ENCODE measurements around the gene EIF4H. TPM values are rescaled to one million over a fixed set of nuclear protein-coding genes. Genes with fewer than 3 reads are reported as not detected.

EIF4H gene
- polyA plus RNA-seq, 4 donors, result 250 to 310 (median 276) TPM

Other genes starting within 250 kb of the EIF4H start
- gene ELN, start 146.2 kb upstream of the EIF4H start, polyA plus RNA-seq (ENCODE audit: insufficient read length in 4 of 4), result 100 to 1,000 TPM in 2 of 4 donors, 10 to 100 TPM in 2; 63.7 to 549 (median 104) TPM
- gene LIMK1, start 90.6 kb upstream of the EIF4H start, polyA plus RNA-seq (ENCODE audit: insufficient read length in 4 of 4), result 10 to 100 TPM; 22.4 to 26.2 (median 23.1) TPM
- gene LAT2, start 35.6 kb downstream of the EIF4H start, polyA plus RNA-seq (ENCODE audit: insufficient read length in 4 of 4), result 1 to 10 TPM; 2.4 to 5.0 (median 3.7) TPM
- gene RFC2, start 80.0 kb downstream of the EIF4H start, polyA plus RNA-seq (ENCODE audit: insufficient read length in 4 of 4), result 10 to 100 TPM; 31.4 to 43.6 (median 38.5) TPM
- 10 to 100 TPM; 21.8 to 30.2 (median 26.4) TPM for gene CLIP2, start 115.1 kb downstream of the EIF4H start, polyA plus RNA-seq (ENCODE audit: insufficient read length in 4 of 4)